ENCODE measurements around the gene OXLD1. TPM values are rescaled to one million over a fixed set of nuclear protein-coding genes. Genes with fewer than 3 reads are reported as not detected.

The OXLD1 gene
- total RNA-seq, 4 donors from 2014 or later: 24.5 to 40.5 (median 31.1) TPM

- H3K27me3 ChIP-seq: no peaks in the 10 kb centered on the region
- WGBS: 79% methylated on average over 4 of the region's 4 CpGs
- H3K27ac ChIP-seq (replicated peaks in 1 of 4): no peak overlapping the region
- H3K4me3 ChIP-seq: no peak overlapping the region
- H3K36me3 ChIP-seq: no peaks in the 10 kb centered on the region
- no peak for TF ChIP-seq EP300 (IDR thresholded peaks at IDR 0.05)
- no peak for DNase-seq (ENCODE audit: extremely low spot score)
- peaks cover 29 to 35% (median 35%) of the 10 kb centered on the region in 4 donors for H3K4me1 ChIP-seq
- intact Hi-C loops (cut with DNase I): no loop called here
- H3K9me3 ChIP-seq: no peaks in the 10 kb centered on the region
Observed at GRCh38 chr17:81638683-81639082, 27.7 kb downstream of the OXLD1 start.

GRCh38 chr17:81636505-81637288 lies 29.7 kb downstream of the OXLD1 start, which contains the start of the genes NPLOC4 and TSPAN10:
Gene NPLOC4, minus strand, starts transcription at chr17:81637112. Its CDS starts 182 bp downstream, at chr17:81636930.
Gene TSPAN10, plus strand, starts transcription at chr17:81637196. Its CDS starts 5,217 bp downstream, at chr17:81642413.
- peaks cover 0 to 2% (median 0%) of the 10 kb centered on the region in 4 donors for H3K36me3 ChIP-seq
- WGBS: 0% methylated on average over 26 of the region's 77 CpGs
- peak; percentile 96 for DNase-seq (ENCODE audit: extremely low spot score)
- TF ChIP-seq POLR2AphosphoS5 (IDR thresholded peaks at IDR 0.05): peak; percentile 91 to 96
- peak; percentile 64 for TF ChIP-seq POLR2A (IDR thresholded peaks at IDR 0.05; ENCODE audit: low read depth)
- no peak for TF ChIP-seq EP300 (IDR thresholded peaks at IDR 0.05)
- peak in 1 of 3 experiments; percentile 32 for TF ChIP-seq CTCF (IDR thresholded peaks at IDR 0.05)
- H3K27me3 ChIP-seq: no peaks in the 10 kb centered on the region
- peak within 1 kb of the TSS; percentile 89 to 98 (median 94) for H3K4me3 ChIP-seq
- no peaks in the 10 kb centered on the region for H3K9me3 ChIP-seq
- peak within 1 kb of the TSS; percentile 88 to 97 (median 92) for H3K27ac ChIP-seq (replicated peaks in 1 of 4)
- H3K4me1 ChIP-seq: peaks cover 35 to 44% (median 40%) of the 10 kb centered on the region in 4 donors
- intact Hi-C loops (cut with DNase I): loop anchor here (2.0 kb wide), 1 partner anchor 30 kb away; the partner anchor contains the start of genes CCDC137 and OXLD1

GRCh38 chr17:81635973-81636504 lies 30.4 kb downstream of the OXLD1 start:
- H3K4me3 ChIP-seq: peak overlapping the region; percentile 89 to 98 (median 94)
- intact Hi-C loops (cut with DNase I): loop anchor here (2.0 kb wide), 1 partner anchor 31 kb away; the partner anchor contains the start of genes CCDC137 and OXLD1
- WGBS: 39% methylated on average over 17 of the region's 18 CpGs
- H3K36me3 ChIP-seq: peaks cover 0 to 6% (median 0%) of the 10 kb centered on the region in 4 donors
- H3K4me1 ChIP-seq: peaks cover 35 to 45% (median 40%) of the 10 kb centered on the region in 4 donors
- no peak for DNase-seq (ENCODE audit: extremely low spot score)
- TF ChIP-seq POLR2AphosphoS5 (IDR thresholded peaks at IDR 0.05): no peak
- no peak for TF ChIP-seq CTCF (IDR thresholded peaks at IDR 0.05)
- no peak for TF ChIP-seq EP300 (IDR thresholded peaks at IDR 0.05)
- TF ChIP-seq POLR2A (IDR thresholded peaks at IDR 0.05; ENCODE audit: low read depth): no peak
- H3K27me3 ChIP-seq: no peaks in the 10 kb centered on the region
- no peaks in the 10 kb centered on the region for H3K9me3 ChIP-seq
- peak overlapping the region; percentile 88 to 97 (median 92) for H3K27ac ChIP-seq (replicated peaks in 1 of 4)

- peak overlapping the region; percentile 89 to 98 (median 94) for H3K4me3 ChIP-seq
- H3K9me3 ChIP-seq: no peaks in the 10 kb centered on the region
- WGBS: 84% methylated on average over 5 of the region's 5 CpGs
- H3K27ac ChIP-seq (replicated peaks in 1 of 4): peak overlapping the region in 1 of 4 donors; percentile 95
- peaks cover 0 to 6% (median under 1%) of the 10 kb centered on the region in 4 donors for H3K36me3 ChIP-seq
- TF ChIP-seq EP300 (IDR thresholded peaks at IDR 0.05) (no peak), CTCF (IDR thresholded peaks at IDR 0.05) (no peak), POLR2AphosphoS5 (IDR thresholded peaks at IDR 0.05) (no peak), POLR2A (IDR thresholded peaks at IDR 0.05; ENCODE audit: low read depth) (no peak)
- H3K27me3 ChIP-seq: no peaks in the 10 kb centered on the region
- intact Hi-C loops (cut with DNase I): no loop called here
- DNase-seq (ENCODE audit: extremely low spot score): no peak
- H3K4me1 ChIP-seq: peaks cover 35 to 45% (median 40%) of the 10 kb centered on the region in 4 donors
Observed at GRCh38 chr17:81635431-81635830, 31.0 kb downstream of the OXLD1 start.

GRCh38 chr17:81631482-81631881 lies 34.9 kb downstream of the OXLD1 start:
- Histone ChIP-seq H3K9me3 (no peaks in the 10 kb centered on the region), H3K36me3 (peaks cover 30 to 40% (median 35%) of the 10 kb centered on the region in 4 donors), H3K27me3 (no peaks in the 10 kb centered on the region), H3K4me1 (peaks cover 30 to 37% (median 32%) of the 10 kb centered on the region in 4 donors), H3K4me3 (no peak overlapping the region), H3K27ac (replicated peaks in 1 of 4) (no peak overlapping the region)
- DNase-seq (ENCODE audit: extremely low spot score): no peak
- WGBS: 91% methylated on average over 6 of the region's 7 CpGs
- intact Hi-C loops (cut with DNase I): no loop called here
- TF ChIP-seq POLR2A (IDR thresholded peaks at IDR 0.05; ENCODE audit: low read depth): no peak
- no peak for TF ChIP-seq EP300 (IDR thresholded peaks at IDR 0.05)
- TF ChIP-seq POLR2AphosphoS5 (IDR thresholded peaks at IDR 0.05): no peak
- TF ChIP-seq CTCF (IDR thresholded peaks at IDR 0.05): no peak
